HL-60/S4 treated with phorbol 12-myristate 13-acetate at 8.2 ng/mL for 4 days and 3 days (cell line): ENCODE measurements around the gene IGDCC3.

ENCODE experiments used
- in situ Hi-C: fragments of 300-500 bp; cut with MboI; formaldehyde crosslinking; loops from 2 replicates; pipeline ENCODE4 v1.15.0; 2022; ENCODE audit warnings: low sequenced_read_pairs

IGDCC3 gene

DNA sequence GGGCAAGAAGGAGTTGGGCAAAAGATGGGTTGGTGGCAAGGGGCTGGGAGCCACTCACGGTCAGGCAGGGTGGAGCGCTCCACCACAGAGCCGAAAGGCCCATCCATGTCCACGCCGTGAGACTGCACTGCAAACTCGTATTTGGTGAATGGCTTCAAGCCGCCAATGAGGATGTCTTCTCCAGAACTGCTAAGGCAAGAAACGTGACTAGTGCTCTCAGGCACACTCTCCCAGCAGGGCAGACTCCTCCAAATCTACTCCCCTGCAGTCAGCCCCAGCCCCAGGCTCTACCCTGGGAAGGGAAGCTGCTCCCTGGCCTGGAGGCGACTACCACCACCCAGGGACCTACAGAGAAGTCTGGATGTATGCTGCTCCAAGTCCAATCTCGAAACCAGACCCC lies 11.4 kb upstream of the IGDCC3 start:
- in situ Hi-C loops = loop anchor here (10.0 kb wide), 1 partner anchor 74 kb away; no protein-coding TSS in a partner anchor

DNA sequence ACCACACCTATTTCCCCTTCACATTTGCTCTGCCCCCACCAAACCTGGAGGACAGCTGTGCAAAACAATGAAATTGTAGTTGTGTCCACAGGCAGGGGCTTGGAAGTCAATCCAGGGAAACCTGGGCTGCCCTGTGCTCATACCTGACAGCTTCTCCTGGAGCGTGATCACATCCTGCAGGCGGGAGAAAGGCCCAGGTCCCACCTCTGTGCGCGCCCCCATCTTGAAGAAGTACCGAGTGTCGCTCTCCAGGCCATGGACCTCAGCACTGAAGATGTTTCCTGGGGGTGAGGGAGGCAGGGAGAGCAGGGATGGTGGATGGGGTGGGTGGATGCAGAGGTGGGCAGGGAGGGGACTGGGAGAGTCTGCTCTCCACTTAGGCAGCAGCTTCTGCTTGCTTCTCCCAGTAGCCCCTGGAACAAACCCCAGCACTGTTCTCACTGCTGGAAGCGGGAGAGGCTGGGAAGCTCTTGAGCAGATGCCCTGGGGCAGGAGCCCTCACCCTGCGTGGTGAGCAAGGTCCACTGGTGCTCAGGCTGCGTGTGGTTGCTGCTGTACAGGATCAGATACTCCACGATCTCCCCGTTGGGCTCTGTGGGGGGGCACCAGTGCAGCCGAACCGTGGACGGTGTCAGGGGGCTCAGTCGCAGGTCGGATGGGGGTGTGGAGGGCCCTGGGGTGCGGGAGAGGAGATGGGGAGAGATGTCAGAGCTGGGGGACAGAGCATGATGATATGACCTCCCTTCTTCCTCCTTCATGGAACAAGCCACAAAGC lies 10.7 kb upstream of the IGDCC3 start:
- in situ Hi-C loops = loop anchor here (10.0 kb wide), 1 partner anchor 74 kb away; no protein-coding TSS in a partner anchor

DNA sequence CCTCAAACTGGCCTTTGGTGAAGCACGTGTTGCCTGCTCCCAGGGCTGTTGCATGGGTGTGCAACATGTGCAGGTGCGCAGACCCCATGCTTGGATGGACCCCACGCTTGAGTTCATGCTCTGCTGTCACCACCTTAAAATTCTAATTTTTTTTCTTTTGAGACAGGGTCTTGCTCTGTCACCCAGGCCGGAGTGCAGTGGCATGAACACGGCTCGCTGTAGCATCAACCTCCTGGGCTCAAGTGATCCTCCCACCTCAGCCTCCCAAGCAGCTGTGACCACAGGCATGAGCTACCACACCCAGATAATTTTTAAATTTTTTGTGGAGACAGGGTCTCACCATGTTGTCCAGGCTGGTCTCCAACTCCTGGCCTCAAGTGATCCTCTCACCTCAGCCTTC lies 9.1 kb upstream of the IGDCC3 start:
- in situ Hi-C loops = loop anchor here (10.0 kb wide), 1 partner anchor 72 kb away; no protein-coding TSS in a partner anchor

DNA sequence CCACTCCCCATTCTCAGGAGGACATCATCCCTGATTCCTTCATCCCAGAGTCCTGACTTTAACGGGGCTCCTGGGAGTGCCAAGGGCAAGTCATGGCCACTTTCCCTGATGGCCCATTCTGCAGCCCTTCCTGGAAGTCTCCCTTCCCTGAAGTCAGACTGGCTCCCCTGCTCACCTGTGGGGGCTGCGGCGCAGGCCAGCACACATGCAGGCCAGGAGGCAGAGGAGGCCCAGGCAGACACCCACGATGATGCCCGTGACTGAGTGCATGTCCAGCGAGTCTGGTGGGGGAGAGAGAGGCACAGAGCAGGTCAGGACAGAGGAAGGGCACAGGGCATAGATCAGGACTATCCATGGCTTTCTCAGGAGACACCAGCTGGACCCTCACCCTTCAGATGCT lies 8.6 kb upstream of the IGDCC3 start:
- in situ Hi-C loops = loop anchor here (10.0 kb wide), 1 partner anchor 72 kb away; no protein-coding TSS in a partner anchor

DNA sequence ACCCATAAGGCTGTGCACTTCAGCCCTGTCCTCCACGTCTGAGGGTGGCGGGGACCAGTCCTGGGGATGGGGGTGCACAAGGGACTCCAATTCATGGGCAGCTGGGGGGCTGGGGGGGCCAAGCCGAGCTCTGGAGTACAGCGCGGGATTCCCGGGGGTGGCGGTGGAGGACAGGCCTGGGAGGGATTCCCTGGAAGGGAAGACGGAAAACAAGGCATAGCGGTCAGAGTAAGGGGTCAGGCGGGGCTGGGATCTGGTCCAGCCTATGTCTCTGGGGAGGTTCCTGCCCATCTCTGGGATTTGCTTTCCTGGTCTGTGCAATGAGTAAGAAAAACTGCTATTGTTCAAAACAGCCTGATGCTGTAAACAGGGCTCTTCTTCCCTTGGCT lies 8.1 kb upstream of the IGDCC3 start:
- in situ Hi-C loops = loop anchor here (10.0 kb wide), 1 partner anchor 71 kb away; no protein-coding TSS in a partner anchor

DNA sequence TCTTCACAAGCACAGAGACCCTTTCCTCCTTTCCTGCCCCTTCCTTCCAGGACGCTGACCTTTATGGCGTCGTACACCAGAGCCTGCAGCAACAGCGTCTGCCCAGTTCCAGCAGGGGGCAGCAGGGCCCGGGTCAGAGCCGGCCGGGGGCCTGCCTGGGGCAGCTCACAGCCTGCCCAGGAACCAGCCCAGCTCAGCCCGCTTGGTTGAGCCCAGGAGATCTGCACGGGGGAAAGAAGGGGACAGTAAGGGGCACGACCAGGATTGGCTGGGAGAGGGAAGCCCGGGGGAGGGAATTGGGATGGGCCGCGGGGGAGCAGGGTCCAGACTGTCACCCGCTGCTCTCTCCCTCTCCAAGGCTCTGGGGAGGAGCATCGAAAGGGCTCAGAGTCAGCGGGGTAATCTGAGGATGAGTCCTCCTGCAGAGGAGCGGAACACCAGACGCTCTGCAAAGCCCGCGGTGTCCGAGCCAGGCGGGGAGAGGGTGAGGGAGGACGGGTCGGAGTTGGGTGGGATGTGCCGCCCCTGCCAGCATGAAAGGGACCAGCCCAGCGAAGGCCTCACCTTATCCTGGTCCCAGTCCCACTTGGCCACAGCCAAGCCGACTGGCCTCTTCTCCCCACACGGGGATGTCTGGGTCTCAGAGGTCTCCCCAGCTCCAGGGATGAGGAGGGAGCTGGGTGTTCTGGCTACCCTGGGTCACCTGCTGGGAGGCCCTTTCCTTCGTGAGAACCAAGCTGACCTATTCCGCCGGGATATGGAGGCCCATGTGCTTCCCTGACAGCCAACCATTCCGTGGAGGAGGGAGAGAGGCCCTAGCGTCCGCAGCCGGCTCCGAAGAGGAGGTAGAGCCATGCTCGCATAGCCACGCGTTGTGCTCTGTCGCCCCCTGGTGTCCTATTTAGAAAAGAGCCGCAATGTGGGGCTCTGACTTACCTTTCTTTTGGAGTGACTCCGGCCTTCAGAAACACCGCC lies 7.4 kb upstream of the IGDCC3 start:
- in situ Hi-C loops = loop anchor here (10.0 kb wide), 1 partner anchor 70 kb away; no protein-coding TSS in a partner anchor

DNA sequence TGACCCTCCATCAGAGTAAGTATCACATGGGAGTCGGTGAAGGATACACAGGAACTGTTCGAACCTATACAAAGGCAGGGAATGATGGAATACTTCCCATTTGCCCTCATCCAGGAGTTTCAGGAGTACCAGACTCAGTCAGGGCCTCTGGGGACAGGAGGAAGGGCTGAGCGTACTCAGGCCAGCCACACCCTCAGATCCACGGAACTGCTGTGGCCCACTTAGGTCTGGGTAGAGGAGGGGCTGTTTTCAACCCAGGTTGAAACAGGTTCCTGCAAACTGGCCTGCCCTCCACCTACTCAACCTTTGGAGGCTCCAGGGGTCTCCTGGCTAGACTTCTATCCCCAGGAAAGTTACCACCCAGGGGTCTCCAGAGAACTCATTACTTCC lies 6.7 kb upstream of the IGDCC3 start:
- in situ Hi-C loops = loop anchor here (10.0 kb wide), 1 partner anchor 70 kb away; no protein-coding TSS in a partner anchor

DNA sequence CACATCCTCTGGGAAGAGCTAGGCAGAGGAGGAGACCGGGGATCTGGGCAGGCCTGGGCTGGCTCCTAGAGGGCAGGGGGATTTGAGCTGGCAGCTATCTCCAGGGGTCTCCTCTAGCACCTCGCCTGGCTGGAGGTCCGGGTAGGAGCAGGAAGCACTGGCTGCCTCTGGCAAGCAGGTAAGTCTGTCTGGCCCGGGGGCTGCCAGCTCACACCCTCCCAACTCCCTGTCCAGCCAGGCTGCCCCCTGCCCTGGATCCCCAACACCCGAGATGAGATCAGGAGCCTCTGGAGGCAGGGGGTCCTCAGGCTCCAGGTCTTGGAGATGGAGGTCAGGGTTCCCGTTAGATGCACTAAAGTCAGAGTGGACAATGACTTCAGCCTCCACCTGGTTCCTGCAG lies 6.2 kb upstream of the IGDCC3 start:
- in situ Hi-C loops = loop anchor here (10.0 kb wide), 1 partner anchor 69 kb away; no protein-coding TSS in a partner anchor

DNA sequence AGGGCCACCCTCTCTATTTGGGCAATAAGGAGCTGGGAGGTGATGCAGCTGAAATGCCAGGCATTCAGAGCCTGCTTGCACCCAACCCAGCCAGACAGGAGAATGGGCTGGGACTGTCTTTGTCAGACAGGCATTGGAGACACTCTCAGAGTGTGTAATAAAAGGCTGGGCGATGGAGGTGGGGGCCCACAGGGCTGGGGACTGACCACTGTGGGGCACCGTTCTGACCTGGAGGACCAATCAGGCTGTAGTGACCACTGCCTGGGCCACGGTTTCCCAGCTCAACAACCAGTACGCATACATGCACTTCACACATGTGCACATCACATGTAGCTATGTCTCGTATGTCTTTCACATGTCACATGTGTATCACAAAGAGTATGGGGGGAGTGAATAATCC lies 5.7 kb upstream of the IGDCC3 start:
- in situ Hi-C loops = loop anchor here (10.0 kb wide), 1 partner anchor 69 kb away; no protein-coding TSS in a partner anchor

DNA sequence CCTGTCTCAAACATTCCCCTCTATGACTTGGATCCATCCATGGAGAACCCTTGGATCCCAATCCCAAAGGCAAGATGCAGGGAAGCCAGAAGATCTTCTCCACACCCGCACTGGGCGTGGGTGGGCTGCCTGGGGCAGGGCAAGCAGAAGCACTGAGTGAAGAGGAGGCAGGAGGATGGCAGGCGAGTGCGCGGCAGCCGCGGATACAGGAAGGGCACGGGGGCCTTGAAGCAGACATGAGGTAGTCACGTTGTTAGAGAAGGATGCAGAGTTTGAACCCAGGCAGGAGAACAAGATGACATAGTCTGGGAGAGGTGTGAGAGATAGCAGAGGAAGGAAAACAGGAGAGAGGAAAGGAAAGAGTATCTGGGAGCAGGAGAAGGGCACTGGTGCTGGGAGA lies 5.1 kb upstream of the IGDCC3 start:
- in situ Hi-C loops = loop anchor here (10.0 kb wide), 1 partner anchor 68 kb away; no protein-coding TSS in a partner anchor

DNA sequence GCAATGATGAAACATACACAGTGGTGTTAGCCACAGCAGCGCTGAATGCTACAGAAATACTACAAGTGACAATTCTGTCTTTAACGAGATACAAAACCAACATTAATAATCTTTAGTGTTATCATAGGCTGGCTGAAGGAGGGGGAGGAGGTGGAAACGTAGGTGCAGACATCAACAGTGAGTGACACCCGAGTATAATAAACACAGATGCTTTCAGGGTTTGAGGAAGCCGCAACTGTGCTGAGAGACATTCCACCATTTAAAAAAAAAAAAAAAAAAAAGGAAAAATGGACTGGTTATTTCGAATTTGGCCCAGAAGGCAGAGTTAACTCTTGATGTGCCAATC lies 4.3 kb upstream of the IGDCC3 start:
- in situ Hi-C loops = loop anchor here (10.0 kb wide), 1 partner anchor 67 kb away; no protein-coding TSS in a partner anchor

DNA sequence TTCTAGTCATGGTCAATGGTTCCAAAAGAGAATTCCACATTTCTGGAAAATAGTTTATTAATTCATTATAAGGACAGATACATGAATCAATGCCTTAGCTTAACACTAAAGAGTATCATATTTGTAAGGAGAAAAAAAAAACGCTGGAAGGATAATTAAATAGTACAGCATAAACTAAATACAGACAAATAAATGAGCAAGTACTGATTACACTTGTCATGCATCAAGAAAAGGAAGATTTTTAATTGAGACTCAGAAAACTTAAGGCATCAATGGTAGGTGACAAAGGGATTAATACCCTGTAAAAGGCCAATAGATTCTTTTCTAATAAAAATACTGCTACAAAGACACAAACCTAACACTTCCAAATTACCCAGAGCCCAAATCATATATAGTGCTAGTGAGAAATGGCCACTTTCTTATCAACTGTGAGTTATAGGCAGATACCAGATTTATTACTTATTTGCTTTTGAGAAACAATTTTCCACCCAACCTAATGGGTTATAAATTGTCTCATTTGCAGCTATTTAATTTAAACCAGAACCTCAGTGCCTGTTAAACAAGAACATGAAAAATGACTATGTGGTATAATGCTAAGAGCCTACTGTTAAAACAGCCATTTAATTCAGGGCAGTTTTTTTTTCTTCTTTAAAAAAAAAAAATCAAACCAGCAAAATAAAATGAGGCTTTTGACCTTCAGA lies 3.8 kb upstream of the IGDCC3 start:
- in situ Hi-C loops = loop anchor here (10.0 kb wide), 1 partner anchor 67 kb away; no protein-coding TSS in a partner anchor

DNA sequence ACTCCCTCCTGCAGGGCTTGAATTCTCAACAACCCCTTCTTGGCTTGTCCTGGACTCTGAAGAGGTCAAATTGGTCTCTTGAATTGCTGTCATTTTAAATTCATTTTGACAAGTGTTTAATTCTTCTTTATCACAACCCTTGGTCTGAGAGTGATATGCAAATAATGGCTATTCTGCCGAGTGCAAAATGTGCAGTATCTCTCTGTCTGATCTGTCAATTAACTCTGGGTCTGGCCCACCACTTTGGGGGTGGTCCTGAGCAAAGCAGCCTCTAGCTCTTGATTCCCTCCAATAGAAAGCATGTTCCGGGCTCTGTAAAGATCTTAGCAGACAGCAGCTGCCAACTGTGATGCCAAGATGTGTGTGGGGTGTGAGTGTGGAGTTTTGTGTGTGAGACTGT lies 2.2 kb upstream of the IGDCC3 start:
- in situ Hi-C loops = loop anchor here (10.0 kb wide), 1 partner anchor 65 kb away; no protein-coding TSS in a partner anchor

DNA sequence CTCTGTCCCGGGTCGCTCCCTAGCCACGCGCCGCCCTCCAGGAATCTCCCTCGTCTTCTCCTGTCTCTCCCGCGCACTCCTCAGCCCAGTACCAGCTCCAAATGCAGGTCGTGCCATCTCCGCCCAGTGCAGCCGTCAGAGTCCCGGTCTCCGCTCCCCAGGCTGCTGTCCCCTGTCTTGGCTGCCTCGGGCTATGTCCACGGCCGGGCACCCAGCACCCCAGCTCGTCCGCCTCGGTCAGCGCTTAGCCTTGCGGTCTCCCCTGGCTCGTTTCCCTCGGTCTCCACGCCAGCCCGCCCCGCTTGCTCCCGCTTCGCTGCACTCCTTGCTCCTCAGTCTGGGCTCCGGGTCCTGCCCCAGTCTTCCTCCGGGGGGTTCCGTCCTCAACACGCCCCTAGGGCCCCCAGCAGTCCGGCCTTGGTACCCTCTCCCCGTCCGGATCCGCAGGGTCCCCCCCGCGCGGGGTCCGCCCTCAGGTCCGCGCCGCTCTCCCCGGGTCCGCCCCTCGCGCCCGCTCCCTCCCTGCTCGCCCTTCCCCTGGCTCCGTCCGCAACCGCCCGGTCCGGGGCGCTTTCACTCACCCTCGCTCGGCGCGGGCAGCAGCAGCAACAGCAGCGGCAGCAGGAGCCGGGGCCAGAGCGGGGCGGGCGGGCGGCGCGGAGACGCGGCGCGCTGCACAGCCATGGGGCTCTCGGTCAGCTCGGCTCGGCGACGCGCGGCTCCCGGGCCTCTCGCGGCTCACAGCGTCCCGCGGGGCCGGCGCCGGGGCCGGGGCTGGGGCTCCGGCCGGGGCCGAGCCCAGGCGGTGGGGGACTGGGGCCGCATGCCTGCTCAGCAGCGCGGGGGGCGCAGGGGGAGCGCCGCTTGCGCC lies 462 bp downstream of the IGDCC3 start:
- in situ Hi-C loops = no loop called here

DNA sequence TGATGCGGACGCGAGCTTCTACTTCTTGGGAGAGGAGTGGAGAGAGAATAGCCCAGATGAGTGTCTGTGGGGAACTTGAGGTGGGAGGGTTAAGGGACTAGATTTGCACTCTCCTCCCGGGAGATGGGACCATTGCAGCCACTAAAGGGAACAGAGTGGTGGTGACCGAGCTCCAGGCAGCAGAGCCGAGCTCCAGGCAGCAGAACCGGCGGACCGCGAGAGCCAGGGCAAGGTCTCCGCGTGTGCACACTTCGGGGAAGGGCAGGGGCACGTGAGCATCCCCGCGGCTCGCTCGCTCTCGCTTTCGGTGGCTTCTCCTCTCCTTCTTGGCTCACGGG lies 1.1 kb downstream of the IGDCC3 start:
- in situ Hi-C loops = no loop called here

DNA sequence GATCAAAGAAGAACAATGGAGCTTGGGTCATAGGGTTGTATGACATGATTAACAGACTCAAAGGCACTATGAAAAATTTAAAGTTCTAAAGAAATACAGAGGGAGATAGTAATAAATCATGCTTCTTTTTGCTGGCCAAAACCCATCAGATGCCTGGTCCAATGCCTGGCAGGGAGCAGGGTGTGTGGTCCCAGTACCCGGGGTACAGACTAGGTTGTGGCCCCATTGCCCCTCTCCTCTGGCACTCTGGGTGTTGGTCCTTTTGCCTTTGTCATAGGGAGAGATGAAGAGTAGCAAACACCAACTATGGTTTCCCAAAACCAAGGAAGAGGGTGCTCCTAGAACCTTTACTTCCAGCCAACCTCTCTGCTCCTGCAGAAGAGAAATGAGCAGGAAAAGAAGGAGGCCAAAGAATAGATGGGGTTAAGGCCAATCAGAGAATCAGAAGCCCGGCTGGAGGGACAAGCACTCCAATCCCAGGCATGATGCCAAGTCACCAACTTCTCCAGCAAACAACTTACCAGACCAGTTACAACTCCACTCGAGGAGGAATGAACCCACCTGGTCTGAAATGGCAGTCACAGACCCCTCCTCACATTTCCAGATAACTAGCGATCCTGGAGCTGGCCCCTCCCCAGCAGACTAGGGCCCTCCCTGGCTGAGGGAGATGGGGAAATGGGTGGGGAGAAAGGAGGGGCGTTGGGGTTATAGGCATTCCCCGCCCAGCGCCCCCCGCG lies 1.8 kb downstream of the IGDCC3 start:
- in situ Hi-C loops = no loop called here

DNA sequence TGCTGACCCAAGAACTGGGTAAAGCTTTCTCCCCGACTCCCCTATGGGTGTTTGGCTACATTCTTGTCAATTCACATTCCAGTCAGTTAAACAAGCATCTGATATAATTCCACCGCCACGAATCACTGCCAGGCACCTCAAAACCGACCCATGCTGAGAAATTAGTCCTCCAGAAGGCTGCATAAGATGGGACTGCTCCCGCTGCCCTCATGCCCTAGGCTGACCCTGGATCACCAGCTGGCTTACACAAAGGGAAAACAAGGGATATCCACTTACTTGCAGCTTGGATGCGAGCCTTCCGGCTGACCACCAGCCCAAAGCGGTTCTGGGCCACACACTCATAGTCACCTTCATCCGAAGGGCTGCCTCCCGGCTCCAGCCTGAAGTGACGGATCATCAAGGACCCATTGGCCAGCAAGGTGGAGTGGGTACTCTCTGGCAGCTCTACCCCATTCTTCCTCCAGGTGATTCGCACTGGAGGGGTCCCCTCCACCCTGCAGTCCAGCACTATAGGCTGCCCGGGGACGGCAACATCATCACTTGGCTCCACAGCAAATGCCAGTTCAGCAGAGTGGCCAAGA lies 2.9 kb downstream of the IGDCC3 start:
- in situ Hi-C loops = no loop called here

DNA sequence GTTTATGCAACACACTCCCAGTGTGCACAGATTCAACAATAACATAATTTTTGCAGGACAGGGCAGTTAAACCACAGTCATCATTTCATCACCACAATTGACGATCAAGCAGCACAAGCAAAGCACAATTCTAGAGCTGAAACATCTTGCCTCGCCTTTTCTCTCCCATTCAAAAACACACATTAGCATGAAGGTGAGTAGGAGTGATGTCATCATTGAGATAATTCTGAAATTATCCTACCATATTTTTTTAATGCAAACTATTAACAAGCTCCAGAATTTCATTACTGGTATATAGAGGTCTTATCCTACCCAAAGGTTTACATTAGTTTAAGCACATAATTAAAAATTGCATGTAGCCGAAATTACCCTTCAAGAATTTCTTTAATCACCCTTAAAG lies 3.5 kb downstream of the IGDCC3 start:
- in situ Hi-C loops = no loop called here
